Trophoblast cell (in vitro differentiated cells and primary cell): ENCODE data around the gene HS6ST2.

Source experiments
- DNase-seq, 2 donors: peaks; one replicate each; pipeline ENCODE4 v3.0.0-alpha.2; 2016
- H2AFZ ChIP-seq: 2 replicates; pipeline ENCODE4 v1.6.1; 2013; ENCODE audit warnings: low read length, moderate library complexity, mild to moderate bottlenecking; ENCODE audit not compliant: insufficient read depth, poor library complexity
- H2AK5ac ChIP-seq: 2 replicates; pipeline ENCODE4 v1.6.1; 2013; ENCODE audit warnings: mild to moderate bottlenecking, low read length
- H2BK120ac ChIP-seq: 2 replicates; pipeline ENCODE4 v1.6.1; 2013; ENCODE audit warnings: low read length, mild to moderate bottlenecking, moderate library complexity; ENCODE audit not compliant: insufficient read depth, poor library complexity
- H2BK12ac ChIP-seq: 2 replicates; pipeline ENCODE4 v1.6.1; 2013; ENCODE audit warnings: mild to moderate bottlenecking, low read length, moderate library complexity
- H2BK5ac ChIP-seq: 2 replicates; pipeline ENCODE4 v1.6.1; 2013; ENCODE audit warnings: low read length, low read depth, moderate library complexity, mild to moderate bottlenecking; ENCODE audit not compliant: poor library complexity
- H3K14ac ChIP-seq: 2 replicates; pipeline ENCODE4 v1.6.1; 2013; ENCODE audit warnings: mild to moderate bottlenecking, low read length
- H3K18ac ChIP-seq: 2 replicates; pipeline ENCODE4 v1.6.1; 2013; ENCODE audit warnings: mild to moderate bottlenecking, low read length
- H3K23ac ChIP-seq: 2 replicates; pipeline ENCODE4 v1.6.1; 2013; ENCODE audit warnings: low read length
- H3K27ac ChIP-seq: 2 replicates; pipeline ENCODE4 v1.5.1; 2013; ENCODE audit warnings: low read depth, mild to moderate bottlenecking, inconsistent platforms, low read length, moderate library complexity
- H3K27me3 ChIP-seq: 2 replicates; pipeline ENCODE4 v1.6.1; 2013; ENCODE audit warnings: inconsistent platforms, mild to moderate bottlenecking, low read length, moderate library complexity; ENCODE audit not compliant: insufficient read depth
- H3K36me3 ChIP-seq, 2 experiments: 1 replicate in 1 of 2; 2 replicates in 1 of 2; pipeline ENCODE4 v1.6.1; 2013; ENCODE audit warnings: low read length in 2 of 2, mild to moderate bottlenecking in 2 of 2, moderate library complexity in 1 of 2; ENCODE audit not compliant: insufficient read depth in 2 of 2, control insufficient read depth in 1 of 2
- H3K4ac ChIP-seq: 2 replicates; pipeline ENCODE4 v1.6.1; 2013; ENCODE audit warnings: low read depth, mild to moderate bottlenecking, low read length, moderate library complexity
- H3K4me1 ChIP-seq, 2 experiments: 1 replicate in 1 of 2; 2 replicates in 1 of 2; pipeline ENCODE4 v1.6.1; 2013; ENCODE audit warnings: low read length in 2 of 2, mild to moderate bottlenecking in 2 of 2, moderate library complexity in 1 of 2; ENCODE audit not compliant: insufficient read depth in 2 of 2, control insufficient read depth in 1 of 2
- H3K4me2 ChIP-seq: 2 replicates; pipeline ENCODE4 v1.6.1; 2013; ENCODE audit warnings: inconsistent platforms, mild to moderate bottlenecking, low read length, moderate library complexity
- H3K4me3 ChIP-seq: 2 replicates; pipeline ENCODE4 v1.5.1; 2013; ENCODE audit warnings: mild to moderate bottlenecking, low read depth, low read length, inconsistent platforms
- H3K79me1 ChIP-seq: one replicate; pipeline ENCODE4 v1.6.1; 2013; ENCODE audit warnings: low read length
- H3K79me2 ChIP-seq: 2 replicates; pipeline ENCODE4 v1.6.1; 2013; ENCODE audit warnings: low read length, mild to moderate bottlenecking; ENCODE audit not compliant: control insufficient read depth, insufficient read depth, poor library complexity
- H3K9ac ChIP-seq: 2 replicates; pipeline ENCODE4 v1.6.1; 2013; ENCODE audit warnings: mild to moderate bottlenecking, low read length
- H3K9me3 ChIP-seq: 2 replicates; pipeline ENCODE4 v1.6.1; 2013; ENCODE audit warnings: low read depth, mild to moderate bottlenecking, control low read depth, inconsistent platforms, low read length; ENCODE audit not compliant: insufficient read depth
- H4K12ac ChIP-seq: 2 replicates; pipeline ENCODE4 v1.6.1; 2013; ENCODE audit warnings: low read depth, mild to moderate bottlenecking, low read length, moderate library complexity
- H4K8ac ChIP-seq: 2 replicates; pipeline ENCODE4 v1.6.1; 2013; ENCODE audit warnings: low read depth, mild to moderate bottlenecking, low read length, moderate library complexity
- H4K91ac ChIP-seq: one replicate; pipeline ENCODE4 v1.6.1; 2013; ENCODE audit warnings: low read depth, mild to moderate bottlenecking, low read length, moderate library complexity
- WGBS: extraction: QIAGEN DNeasy Blood & Tissue Kit; methylation state at CpG from one replicate; pipeline ENCODE4 v1.1.7; 2013; ENCODE audit warnings: missing lambda C conversion rate; ENCODE audit not compliant: insufficient read length, insufficient coverage; ENCODE audit errors: extremely low coverage; 5-methylcytosine and 5-hydroxymethylcytosine counted together

HS6ST2 gene

GRCh38 chrX:132651421-132652086, 306.9 kb downstream of the HS6ST2 start:
- Histone ChIP-seq H3K4me3 (no peak overlapping the region), H3K14ac (no peak overlapping the region), H2BK12ac (no peak overlapping the region), H3K4ac (no peak overlapping the region), H4K91ac (no peak overlapping the region), H3K36me3 (no peaks in the 10 kb centered on the region), H3K79me1 (no peaks in the 10 kb centered on the region), H3K4me2 (no peak overlapping the region), H3K18ac (no peak overlapping the region), H4K12ac (no peak overlapping the region), H2BK120ac (no peak overlapping the region), H3K9me3 (no peaks in the 10 kb centered on the region), H3K4me1 (no peaks in the 10 kb centered on the region), H2AK5ac (no peak overlapping the region), H3K27ac (no peak overlapping the region), H3K9ac (no peak overlapping the region), H3K27me3 (no peaks in the 10 kb centered on the region), H2BK5ac (no peak overlapping the region), H4K8ac (no peak overlapping the region), H3K79me2 (no peaks in the 10 kb centered on the region), H2AFZ (no peak overlapping the region), H3K23ac (no peak overlapping the region)
- WGBS: no CpG with 5 or more reads among the region's 2 CpGs
- DNase-seq: no peak

GRCh38 chrX:132648895-132649294, 309.5 kb downstream of the HS6ST2 start:
- no CpG with 5 or more reads among the region's 3 CpGs for WGBS
- H3K27ac ChIP-seq: no peak overlapping the region

GRCh38 chrX:132639446-132639845, 319.0 kb downstream of the HS6ST2 start:
- Histone ChIP-seq H3K79me1 (no peaks in the 10 kb centered on the region), H3K9me3 (no peaks in the 10 kb centered on the region), H2AFZ (no peak overlapping the region), H3K9ac (no peak overlapping the region), H3K23ac (no peak overlapping the region), H2BK5ac (no peak overlapping the region), H4K8ac (no peak overlapping the region), H3K4me2 (no peak overlapping the region), H2BK12ac (no peak overlapping the region), H3K27ac (no peak overlapping the region), H4K12ac (no peak overlapping the region), H4K91ac (no peak overlapping the region), H3K4me3 (no peak overlapping the region), H3K79me2 (no peaks in the 10 kb centered on the region), H3K4ac (no peak overlapping the region), H2BK120ac (no peak overlapping the region), H3K36me3 (no peaks in the 10 kb centered on the region), H2AK5ac (no peak overlapping the region), H3K14ac (no peak overlapping the region), H3K4me1 (no peaks in the 10 kb centered on the region), H3K18ac (no peak overlapping the region), H3K27me3 (no peaks in the 10 kb centered on the region)
- no peak for DNase-seq

More at GRCh38 chrX:132648895-132649294, 309.5 kb downstream of the HS6ST2 start:
- no peak overlapping the region for H2BK12ac ChIP-seq
- no peak overlapping the region for H3K4me3 ChIP-seq
- H2AFZ ChIP-seq: no peak overlapping the region
- no peak overlapping the region for H3K4ac ChIP-seq
- H4K91ac ChIP-seq: no peak overlapping the region
- peak; percentile 10 to 71 for DNase-seq
- no peak overlapping the region for H3K18ac ChIP-seq
- H3K23ac ChIP-seq: no peak overlapping the region
- no peak overlapping the region for H3K4me2 ChIP-seq
- no peaks in the 10 kb centered on the region for H3K36me3 ChIP-seq
- H2BK5ac ChIP-seq: no peak overlapping the region
- no peak overlapping the region for H4K12ac ChIP-seq
- H3K14ac ChIP-seq: no peak overlapping the region
- H4K8ac ChIP-seq: no peak overlapping the region
- no peaks in the 10 kb centered on the region for H3K79me1 ChIP-seq
- no peak overlapping the region for H2AK5ac ChIP-seq
- no peaks in the 10 kb centered on the region for H3K79me2 ChIP-seq
- H3K9me3 ChIP-seq: no peaks in the 10 kb centered on the region
- no peaks in the 10 kb centered on the region for H3K4me1 ChIP-seq
- H2BK120ac ChIP-seq: no peak overlapping the region
- H3K27me3 ChIP-seq: no peaks in the 10 kb centered on the region
- H3K9ac ChIP-seq: no peak overlapping the region

DNA sequence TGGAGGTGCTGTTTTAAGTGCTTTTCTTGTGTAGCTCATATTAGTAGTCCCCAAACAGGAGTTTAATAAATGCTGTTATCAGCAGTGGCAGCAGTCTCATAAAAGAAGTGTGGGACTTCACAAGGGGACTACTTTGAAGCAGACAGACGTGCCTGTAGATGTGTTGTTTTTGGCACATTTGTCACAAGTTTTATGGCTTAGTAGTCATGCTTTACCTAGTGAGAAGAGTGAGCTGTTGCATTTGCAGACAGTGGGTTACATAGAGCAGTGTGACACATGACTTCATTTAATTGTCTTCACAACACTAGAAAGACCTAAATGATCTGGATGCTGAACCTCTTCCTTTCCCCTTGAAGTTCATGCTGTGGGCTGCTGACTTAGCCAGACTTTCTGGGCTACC, 320.1 kb downstream of the HS6ST2 start:
- Histone ChIP-seq H3K36me3 (no peaks in the 10 kb centered on the region), H3K4ac (no peak overlapping the region)
- WGBS: no CpG with 5 or more reads among the region's 1 CpG

More for the DNA sequence above, 320.1 kb downstream of the HS6ST2 start:
- Histone ChIP-seq H2BK5ac (no peak overlapping the region), H2BK120ac (no peak overlapping the region), H3K4me1 (no peaks in the 10 kb centered on the region), H2BK12ac (no peak overlapping the region), H3K4me3 (no peak overlapping the region), H4K91ac (no peak overlapping the region), H3K79me1 (no peaks in the 10 kb centered on the region), H3K27me3 (no peaks in the 10 kb centered on the region), H3K79me2 (no peaks in the 10 kb centered on the region), H4K12ac (no peak overlapping the region), H3K23ac (no peak overlapping the region), H3K4me2 (no peak overlapping the region), H2AK5ac (no peak overlapping the region), H4K8ac (no peak overlapping the region), H3K9me3 (no peaks in the 10 kb centered on the region), H3K9ac (no peak overlapping the region), H3K18ac (no peak overlapping the region), H3K14ac (no peak overlapping the region), H2AFZ (no peak overlapping the region), H3K27ac (no peak overlapping the region)
- DNase-seq: no peak
